Esophagus muscularis mucosa (tissue), 4 donors: ENCODE measurements around the gene RTN4IP1. TPM values are rescaled to one million over a fixed set of nuclear protein-coding genes. Genes with fewer than 3 reads are reported as not detected.
"Not testable (repeated sequence)": the region's sequence is repeated elsewhere in the genome, so short reads cannot be mapped to it uniquely, and the experiment has no call there.

ENCODE experiments used
- DNase-seq: peaks from one replicate; pipeline ENCODE4 v3.0.0-alpha.2; 2017; ENCODE audit errors: extremely low spot score
- H3K27ac ChIP-seq, 4 donors: fragments of 200-600 bp; sonication (generic); replicated peaks in 1 of 4; 1 replicate in 3 of 4; 2 replicates in 1 of 4; pipeline ENCODE4 v1.5.1; 2016 to 2019; ENCODE audit warnings: mild to moderate bottlenecking in 1 of 4
- H3K27me3 ChIP-seq, 4 donors: fragments of 200-600 bp; sonication (generic); one replicate each; pipeline versions ENCODE4 v1.5.1 to v1.6.0; 2016 to 2019
- H3K36me3 ChIP-seq, 4 donors: fragments of 200-600 bp; sonication (generic); one replicate each; pipeline ENCODE4 v1.5.1; 2016 to 2019
- H3K4me1 ChIP-seq, 4 donors: fragments of 200-600 bp; sonication (generic); one replicate each; pipeline ENCODE4 v1.5.1; 2016 to 2019
- H3K4me3 ChIP-seq, 4 donors: fragments of 200-600 bp; sonication (generic); 1 replicate in 2 of 4; 2 replicates in 2 of 4; pipeline ENCODE4 v1.5.1; 2016 to 2019; ENCODE audit warnings: mild to moderate bottlenecking in 4 of 4, moderate library complexity in 1 of 4
- H3K9me3 ChIP-seq, 4 donors: fragments of 200-600 bp; sonication (generic); 1 replicate in 3 of 4; 2 replicates in 1 of 4; pipeline ENCODE4 v1.5.1; 2016 to 2019
- CTCF ChIP-seq, 3 experiments: fragments of 200-600 bp in 2 of 3; fragments of 450-650 bp in 1 of 3; sonication (generic) in 2 of 3; IDR thresholded peaks; one replicate each; pipeline ENCODE4 v1.5.1; 2017 to 2019; ENCODE audit warnings: antibody characterized with exemption in 3 of 3, mild to moderate bottlenecking in 2 of 3, moderate library complexity in 1 of 3
- EP300 ChIP-seq: sonication (generic); formaldehyde crosslinking; IDR thresholded peaks from one replicate; pipeline ENCODE4 v1.6.1; 2017; ENCODE audit warnings: antibody characterized with exemption
- POLR2A ChIP-seq: fragments of 450-650 bp; IDR thresholded peaks from one replicate; pipeline ENCODE4 v1.6.1; 2017; ENCODE audit warnings: antibody characterized with exemption, moderate library complexity, mild to moderate bottlenecking, low read depth
- POLR2AphosphoS5 ChIP-seq, 2 donors: sonication (generic); formaldehyde crosslinking; IDR thresholded peaks; one replicate each; pipeline ENCODE4 v1.6.1; 2017; ENCODE audit warnings: antibody characterized with exemption in 2 of 2
- WGBS: methylation state at CpG from one replicate; pipeline ENCODE4 v1.1.5; 2018; 5-methylcytosine and 5-hydroxymethylcytosine counted together
- intact Hi-C: fragments of 100-400 bp; cut with DNase I; formaldehyde crosslinking; loops from one replicate; pipeline ENCODE4 v1.15.1; 2023
- total RNA-seq, 4 donors: library from RNA; depleted of rRNA; stranded (reverse); fragments of >200 nt; gene quantifications; one replicate each; pipeline versions ENCODE4 v1.1.0 to v1.2.1, GENCODE V29; 2016

Gene RTN4IP1
- total RNA-seq, 4 donors from 2014 or later = 2.3 to 6.2 (median 4.9) TPM

GRCh38 chr6:106629859-106630163 lies 513 bp upstream of the RTN4IP1 start:
- TF ChIP-seq EP300 (no peak), CTCF (IDR thresholded peaks at IDR 0.05) (no peak), POLR2AphosphoS5 (IDR thresholded peaks at IDR 0.05) (no peak), POLR2A (no peak)

DNA sequence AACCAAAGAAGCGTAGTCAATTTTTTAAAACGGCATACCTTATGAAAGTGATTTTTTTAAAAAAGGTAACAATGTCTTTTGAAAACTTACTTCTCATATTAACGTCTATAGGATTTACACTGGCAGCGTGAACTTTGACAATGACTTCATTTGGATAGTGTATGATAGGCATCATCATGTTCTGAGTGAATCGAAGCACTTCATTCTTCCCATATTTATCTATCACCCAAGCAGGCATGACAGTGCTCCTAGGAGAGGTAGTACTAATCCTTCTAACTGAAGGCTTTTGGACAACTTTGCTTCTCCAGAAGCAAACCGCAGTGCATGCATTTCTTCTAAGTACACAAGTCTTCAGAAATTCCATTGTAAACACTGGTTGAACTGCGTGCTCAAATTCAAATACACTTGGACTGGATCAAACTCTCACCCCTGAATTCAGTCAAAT lies 618 bp downstream of the RTN4IP1 start:
- intact Hi-C loops = no loop called here
- peak overlapping the region; percentile 76 to 85 (median 78) for H3K27ac ChIP-seq
- WGBS = 26% methylated on average over 7 of the region's 7 CpGs

More at GRCh38 chr6:106629859-106630163, 513 bp upstream of the RTN4IP1 start:
- Histone ChIP-seq H3K4me1 (peaks cover 22 to 23% (median 22%) of the 10 kb centered on the region in 4 donors), H3K27ac (peak overlapping the region; percentile 76 to 85 (median 78)), H3K9me3 (no peaks in the 10 kb centered on the region), H3K36me3 (no peaks in the 10 kb centered on the region), H3K4me3 (peak overlapping the region; percentile 75 to 94 (median 90)), H3K27me3 (no peaks in the 10 kb centered on the region)
- intact Hi-C loops = no loop called here
- WGBS = 0% methylated on average over 14 of the region's 14 CpGs
- no peak for DNase-seq

GRCh38 chr6:106627760-106628159 lies 1.5 kb downstream of the RTN4IP1 start:
- 96% methylated on average over 16 of the region's 16 CpGs for WGBS
- H3K36me3 ChIP-seq, H3K27ac ChIP-seq, intact Hi-C loops, H3K4me3 ChIP-seq, H3K27me3 ChIP-seq, H3K9me3 ChIP-seq, DNase-seq: not testable (repeated sequence)
- H3K4me1 ChIP-seq = peaks cover 22 to 23% (median 22%) of the 10 kb centered on the region in 4 donors

More for the DNA sequence above, 618 bp downstream of the RTN4IP1 start:
- Histone ChIP-seq H3K9me3 (no peaks in the 10 kb centered on the region), H3K4me1 (peaks cover 22 to 23% (median 22%) of the 10 kb centered on the region in 4 donors), H3K27me3 (no peaks in the 10 kb centered on the region), H3K36me3 (no peaks in the 10 kb centered on the region), H3K4me3 (peak overlapping the region; percentile 75 to 94 (median 90))
- no peak for TF ChIP-seq CTCF (IDR thresholded peaks at IDR 0.05)
- TF ChIP-seq POLR2AphosphoS5 (IDR thresholded peaks at IDR 0.05) = no peak
- TF ChIP-seq POLR2A = no peak
- no peak for TF ChIP-seq EP300
- DNase-seq = no peak

- H3K27me3 ChIP-seq = no peaks in the 10 kb centered on the region
- H3K27ac ChIP-seq = no peak overlapping the region
- intact Hi-C loops = no loop called here
- H3K36me3 ChIP-seq = peaks cover 0 to 6% (median 0%) of the 10 kb centered on the region in 4 donors
- H3K9me3 ChIP-seq = no peaks in the 10 kb centered on the region
- H3K4me3 ChIP-seq = no peak overlapping the region
- 29% methylated on average over 2 of the region's 2 CpGs for WGBS
- H3K4me1 ChIP-seq = peaks cover 22 to 23% (median 22%) of the 10 kb centered on the region in 4 donors
- no peak for DNase-seq
- TF ChIP-seq EP300 = no peak
- TF ChIP-seq POLR2A = no peak
- no peak for TF ChIP-seq CTCF (IDR thresholded peaks at IDR 0.05)
- TF ChIP-seq POLR2AphosphoS5 (IDR thresholded peaks at IDR 0.05) = no peak
Measured at GRCh38 chr6:106626485-106626884, 2.8 kb downstream of the RTN4IP1 start.

DNA sequence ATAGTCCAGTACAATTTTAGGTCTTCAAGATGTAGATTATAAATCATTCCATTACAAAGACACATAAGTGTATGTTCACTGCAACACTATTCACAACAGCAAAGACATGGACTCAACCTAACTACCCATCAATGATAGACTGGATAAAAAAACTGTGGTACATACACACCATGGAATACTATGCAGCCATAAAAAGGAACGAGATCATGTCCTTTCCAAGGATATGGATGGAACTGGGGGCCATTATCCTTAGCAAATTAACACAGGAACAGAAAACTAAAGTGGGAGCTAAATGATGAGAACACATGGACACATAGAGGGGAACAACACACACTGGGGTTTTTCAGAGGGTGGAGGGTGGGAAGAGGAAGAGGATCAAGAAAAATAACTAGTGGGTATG lies 6.3 kb downstream of the RTN4IP1 start:
- intact Hi-C loops = no loop called here
- Histone ChIP-seq H3K4me1 (peaks cover under 1 to 4% (median 2%) of the 10 kb centered on the region in 4 donors), H3K27me3 (no peaks in the 10 kb centered on the region), H3K36me3 (peaks cover 0 to 11% (median 2%) of the 10 kb centered on the region in 4 donors), H3K4me3 (no peak overlapping the region), H3K9me3 (no peaks in the 10 kb centered on the region), H3K27ac (no peak overlapping the region)
- TF ChIP-seq CTCF (IDR thresholded peaks at IDR 0.05) (no peak), EP300 (no peak), POLR2AphosphoS5 (IDR thresholded peaks at IDR 0.05) (no peak), POLR2A (no peak)
- WGBS = 79% methylated on average over 1 of the region's 1 CpG
- DNase-seq = no peak
